MCF 10A (cell line): ENCODE measurements around the gene CDC20B. TPM values are rescaled to one million over a fixed set of nuclear protein-coding genes. Genes with fewer than 3 reads are reported as not detected.

Experiments used
- BruUV-seq: library from RNA; stranded (reverse); fragments of 400-500 nt; replicated peaks from 2 replicates; lab custom pipeline; 2021; lab: Mats Ljungman, UMichigan
- CTCF ChIA-PET: fragments of 300-600 bp; sonication (Branson Sonifier 250); formaldehyde crosslinking; extraction: SDS; loops from one replicate; lab custom pipeline; 2021; ENCODE audit warnings: antibody characterized with exemption, inconsistent platforms; lab: Yijun Ruan, JAX
- POLR2A ChIA-PET: fragments of 300-600, 350-650 bp; sonication (Branson Sonifier 250); formaldehyde crosslinking; extraction: SDS; loops from one replicate; lab custom pipeline; 2020; ENCODE audit warnings: antibody characterized with exemption, inconsistent platforms; lab: Yijun Ruan, JAX
- DNase-seq: peaks from one replicate; pipeline ENCODE4 v3.0.0-alpha.2; 2018; ENCODE audit not compliant: unreplicated experiment
- H3K27ac Mint-ChIP-seq: one replicate; pipeline ENCODE4 v1.8.0; 2022; ENCODE audit warnings: mild to moderate bottlenecking, low read depth, mixed read lengths; ENCODE audit not compliant: unreplicated experiment
- H3K27me3 Mint-ChIP-seq: one replicate; pipeline ENCODE4 v1.8.0; 2022; ENCODE audit warnings: mixed read lengths; ENCODE audit not compliant: insufficient read depth, unreplicated experiment
- H3K36me3 Mint-ChIP-seq: one replicate; pipeline ENCODE4 v1.8.0; 2022; ENCODE audit warnings: mild to moderate bottlenecking, moderate library complexity, mixed read lengths; ENCODE audit not compliant: insufficient read depth, unreplicated experiment
- H3K4me1 Mint-ChIP-seq: one replicate; pipeline ENCODE4 v1.8.0; 2022; ENCODE audit warnings: mixed read lengths; ENCODE audit not compliant: insufficient read depth, unreplicated experiment
- H3K4me3 Mint-ChIP-seq: one replicate; pipeline ENCODE4 v1.8.0; 2022; ENCODE audit warnings: mild to moderate bottlenecking, moderate library complexity, mixed read lengths; ENCODE audit not compliant: unreplicated experiment
- H3K9me3 Mint-ChIP-seq: one replicate; pipeline ENCODE4 v1.8.0; 2022; ENCODE audit warnings: mixed read lengths; ENCODE audit not compliant: unreplicated experiment
- intact Hi-C: fragments of 100-400 bp; cut with micrococcal nuclease; formaldehyde crosslinking; loops from 2 replicates; pipeline ENCODE4 v1.14.1; 2022
- total RNA-seq: library from RNA; stranded (reverse); gene quantifications from 2 replicates; pipeline ENCODE4 v1.2.3, GENCODE V29; 2022
- TF ChIP-seq, protein P1 (sequence below): fragments of 200-600 bp; IDR thresholded peaks from one replicate; pipeline ENCODE4 v1.8.0; 2022; ENCODE audit warnings: antibody characterized with exemption, mild to moderate bottlenecking; ENCODE audit not compliant: unreplicated experiment

CDC20B gene
- total RNA-seq, 1 experiment from 2014 or later = not detected

DNA sequence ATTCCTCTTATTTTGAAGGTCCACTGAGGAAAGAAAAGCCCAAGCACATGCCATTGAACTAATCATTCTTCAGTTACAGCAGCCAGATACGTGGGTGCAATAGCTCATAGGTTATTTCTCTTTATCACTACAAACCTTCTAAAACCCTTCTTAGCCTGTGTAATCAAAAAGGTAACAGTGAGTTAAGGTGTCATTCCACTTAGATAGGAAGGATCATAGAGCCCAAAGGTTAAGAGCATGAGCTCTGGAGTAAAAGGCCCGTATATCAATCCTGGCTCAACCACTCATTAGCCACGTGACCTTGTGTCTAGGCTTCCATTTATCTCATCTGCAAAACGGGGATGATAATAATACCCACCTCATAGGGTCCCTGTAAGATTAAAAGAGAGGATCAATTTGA lies 10.3 kb downstream of the CDC20B start:
- CTCF ChIA-PET = interaction anchor here (0.7 to 2.8 kb wide), 5 partner anchors 9 to 720 kb away, joined by 4 to 23 read pairs (median 5); no protein-coding TSS in a partner anchor
- intact Hi-C loops = loop anchor here (10.0 kb wide), 1 partner anchor 508 kb away; no protein-coding TSS in a partner anchor
- Mint-ChIP-seq H3K4me3 (no peak overlapping the region), H3K4me1 (no peaks in the 10 kb centered on the region), H3K36me3 (peaks cover 40% of the 10 kb centered on the region), H3K27ac (no peak overlapping the region), H3K9me3 (no peaks in the 10 kb centered on the region), H3K27me3 (no peaks in the 10 kb centered on the region)
- BruUV-seq = no TSS peak
- TF ChIP-seq, protein P1, sequence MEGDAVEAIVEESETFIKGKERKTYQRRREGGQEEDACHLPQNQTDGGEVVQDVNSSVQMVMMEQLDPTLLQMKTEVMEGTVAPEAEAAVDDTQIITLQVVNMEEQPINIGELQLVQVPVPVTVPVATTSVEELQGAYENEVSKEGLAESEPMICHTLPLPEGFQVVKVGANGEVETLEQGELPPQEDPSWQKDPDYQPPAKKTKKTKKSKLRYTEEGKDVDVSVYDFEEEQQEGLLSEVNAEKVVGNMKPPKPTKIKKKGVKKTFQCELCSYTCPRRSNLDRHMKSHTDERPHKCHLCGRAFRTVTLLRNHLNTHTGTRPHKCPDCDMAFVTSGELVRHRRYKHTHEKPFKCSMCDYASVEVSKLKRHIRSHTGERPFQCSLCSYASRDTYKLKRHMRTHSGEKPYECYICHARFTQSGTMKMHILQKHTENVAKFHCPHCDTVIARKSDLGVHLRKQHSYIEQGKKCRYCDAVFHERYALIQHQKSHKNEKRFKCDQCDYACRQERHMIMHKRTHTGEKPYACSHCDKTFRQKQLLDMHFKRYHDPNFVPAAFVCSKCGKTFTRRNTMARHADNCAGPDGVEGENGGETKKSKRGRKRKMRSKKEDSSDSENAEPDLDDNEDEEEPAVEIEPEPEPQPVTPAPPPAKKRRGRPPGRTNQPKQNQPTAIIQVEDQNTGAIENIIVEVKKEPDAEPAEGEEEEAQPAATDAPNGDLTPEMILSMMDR = no peak
- DNase-seq = no peak
- POLR2A ChIA-PET = interaction anchor here (0.5 to 3.0 kb wide), 7 partner anchors 8 to 831 kb away, joined by 3 to 12 read pairs (median 6); partner anchors contain the start of genes CCNO and CDC20B

DNA sequence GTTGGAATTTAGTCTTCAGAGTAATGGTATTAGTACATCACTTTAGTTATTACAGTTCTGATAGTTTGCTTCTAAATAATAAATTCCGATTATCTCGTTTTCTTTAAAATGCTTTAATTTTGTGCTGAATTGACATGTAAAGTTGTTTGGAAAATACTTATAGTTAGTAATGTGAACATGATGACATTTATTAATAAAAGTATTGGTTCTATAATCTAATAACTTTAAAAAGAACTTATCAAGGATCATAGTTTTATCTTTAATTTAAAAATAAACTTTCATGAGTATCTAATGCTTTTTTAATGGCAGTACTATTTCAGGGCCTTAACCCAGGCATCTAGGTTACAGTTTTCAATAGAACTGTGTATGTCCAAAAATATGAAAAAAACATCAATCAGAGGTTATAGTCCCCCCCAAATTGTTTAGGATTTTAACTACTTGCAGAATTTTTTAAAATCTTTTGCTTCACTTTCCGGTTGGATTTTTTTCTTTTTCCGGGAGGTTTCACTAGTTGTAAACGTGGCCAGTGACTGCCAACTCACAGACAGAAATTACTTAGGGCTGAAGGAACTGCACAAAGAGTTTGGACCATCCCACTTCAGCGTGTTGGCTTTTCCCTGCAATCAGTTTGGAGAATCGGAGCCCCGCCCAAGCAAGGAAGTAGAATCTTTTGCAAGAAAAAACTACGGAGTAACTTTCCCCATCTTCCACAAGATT lies 12.3 kb downstream of the CDC20B start:
- peaks cover 5% of the 10 kb centered on the region for H3K27me3 Mint-ChIP-seq
- BruUV-seq = TSS peak; percentile 98
- H3K27ac Mint-ChIP-seq = peak overlapping the region; percentile 82
- TF ChIP-seq, protein P1 = no peak
- intact Hi-C loops = loop anchor here (1.0 to 10.0 kb wide), 2 partner anchors 254 to 506 kb away; no protein-coding TSS in a partner anchor
- H3K36me3 Mint-ChIP-seq = peaks cover 32% of the 10 kb centered on the region
- peak overlapping the region; percentile 78 for H3K4me3 Mint-ChIP-seq
- no peaks in the 10 kb centered on the region for H3K4me1 Mint-ChIP-seq
- peak; percentile 91 for DNase-seq
- no peaks in the 10 kb centered on the region for H3K9me3 Mint-ChIP-seq
- POLR2A ChIA-PET = interaction anchor here (0.5 to 3.0 kb wide), 33 partner anchors 8 to 1684 kb away, joined by 3 to 31 read pairs (median 4); partner anchors contain the start of genes CCNO, CDC20B, ESM1 and MCIDAS
- CTCF ChIA-PET = interaction anchor here (0.6 to 2.8 kb wide), 39 partner anchors 9 to 644 kb away, joined by 3 to 100 read pairs (median 4); partner anchors contain the start of gene SNX18

DNA sequence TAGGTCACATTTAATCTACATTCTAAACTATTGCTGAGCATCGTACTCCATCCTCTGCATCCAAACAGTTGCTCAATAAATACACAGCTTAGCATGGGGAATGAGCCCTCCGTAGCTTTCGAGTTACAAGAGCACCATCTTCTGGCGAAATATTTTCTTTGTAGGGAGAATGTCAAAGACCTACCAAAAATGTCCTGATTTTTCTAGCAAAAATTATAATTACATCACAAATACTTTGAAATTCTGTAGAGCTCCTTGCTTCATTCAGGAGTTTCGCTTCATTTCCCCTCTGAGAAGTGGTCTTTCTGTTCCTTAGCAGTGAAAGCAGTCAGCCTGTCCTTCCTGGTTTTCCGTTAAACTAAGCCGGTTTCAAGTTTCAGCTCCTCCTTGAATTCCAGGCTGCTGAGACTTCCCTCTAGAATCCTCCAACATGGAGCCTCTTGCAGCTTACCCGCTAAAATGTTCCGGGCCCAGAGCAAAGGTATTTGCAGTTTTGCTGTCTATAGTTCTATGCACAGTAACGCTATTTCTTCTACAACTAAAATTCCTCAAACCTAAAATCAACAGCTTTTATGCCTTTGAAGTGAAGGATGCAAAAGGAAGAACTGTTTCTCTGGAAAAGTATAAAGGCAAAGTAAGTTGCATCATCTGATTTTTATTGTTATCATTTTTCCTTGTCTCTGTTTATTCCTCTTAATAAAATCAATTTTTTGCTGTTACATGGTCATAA lies 13.0 kb downstream of the CDC20B start, which contains the start of gene GPX8:
TSS of gene GPX8 (plus strand) at position 409 of the 730 bp plus-strand sequence. CDS start at position 431, 22 bp downstream.
- ChIA-PET CTCF (interaction anchor here (0.6 to 2.7 kb wide), 44 partner anchors 9 to 643 kb away, joined by 3 to 100 read pairs (median 4); partner anchors contain the start of gene SNX18), POLR2A (interaction anchor here (0.5 to 3.0 kb wide), 32 partner anchors 9 to 756 kb away, joined by 3 to 31 read pairs (median 3); partner anchors contain the start of genes CCNO, CDC20B, ESM1 and MCIDAS)
- H3K27me3 Mint-ChIP-seq = peaks cover 13% of the 10 kb centered on the region
- H3K27ac Mint-ChIP-seq = peak within 1 kb of the TSS; percentile 82
- peak; percentile 88 for DNase-seq
- peaks cover 25% of the 10 kb centered on the region for H3K36me3 Mint-ChIP-seq
- no peaks in the 10 kb centered on the region for H3K9me3 Mint-ChIP-seq
- BruUV-seq = no TSS peak
- H3K4me1 Mint-ChIP-seq = peaks cover 2% of the 10 kb centered on the region
- TF ChIP-seq, protein P1 = peak; percentile 66
- intact Hi-C loops = loop anchor here (1.0 to 10.0 kb wide), 3 partner anchors 254 to 639 kb away; no protein-coding TSS in a partner anchor
- peak within 1 kb of the TSS; percentile 78 for H3K4me3 Mint-ChIP-seq
